Measurements from ENCODE around the gene MCOLN2. TPM values are rescaled to one million over a fixed set of nuclear protein-coding genes. Genes with fewer than 3 reads are reported as not detected.

Gene MCOLN2
- total RNA-seq (2022; extraction: Qiagen RNA extraction; ENCODE audit: low read depth) = 1.7 to 3.1 TPM (median 2.8 TPM) in 5 replicates

DNA sequence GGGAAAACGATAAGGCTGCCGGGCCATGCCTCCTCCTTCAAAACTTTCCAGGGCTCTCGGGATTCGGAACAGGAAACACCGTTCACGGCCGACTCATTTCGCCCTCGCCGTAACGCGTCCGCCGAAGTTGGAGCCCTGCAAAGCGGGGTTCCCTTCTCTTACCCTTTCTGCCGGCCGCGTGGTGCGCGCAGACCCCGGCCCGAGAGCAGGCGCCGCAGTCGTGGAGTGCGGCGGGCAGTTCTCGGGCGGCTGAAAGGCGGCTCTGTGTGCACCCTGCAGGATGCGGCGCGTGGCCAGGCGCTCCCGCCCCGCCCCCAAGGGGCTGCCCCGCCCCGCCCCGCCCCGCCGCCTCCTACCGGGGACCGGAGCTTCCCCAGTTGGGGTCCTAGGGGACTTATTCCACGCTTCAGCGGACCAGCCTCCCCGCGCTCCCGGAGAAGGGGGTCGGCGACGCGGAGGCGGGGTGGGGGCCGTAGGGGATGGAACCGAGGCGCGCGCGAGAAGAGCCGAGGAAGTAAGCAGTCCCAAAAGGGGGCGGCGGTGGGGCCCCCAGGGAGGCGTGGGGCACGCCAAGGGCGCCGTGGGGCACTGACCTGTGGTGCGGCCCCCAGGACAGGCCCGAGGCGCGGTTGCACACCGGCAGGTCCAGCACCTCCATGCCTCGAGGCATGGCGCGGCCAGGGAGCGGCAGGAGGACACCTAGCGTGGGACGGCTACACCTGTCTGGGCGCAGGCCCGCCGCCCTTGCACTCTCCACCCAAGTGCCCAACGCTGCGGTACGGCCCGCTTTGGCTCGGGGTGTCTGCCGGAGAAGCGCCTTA lies at the start of gene MCOLN2:
Gene MCOLN2 (minus strand): TSS at position 268 of the 821 bp plus-strand sequence. CDS start 241 bp downstream, at position 27.

DNA sequence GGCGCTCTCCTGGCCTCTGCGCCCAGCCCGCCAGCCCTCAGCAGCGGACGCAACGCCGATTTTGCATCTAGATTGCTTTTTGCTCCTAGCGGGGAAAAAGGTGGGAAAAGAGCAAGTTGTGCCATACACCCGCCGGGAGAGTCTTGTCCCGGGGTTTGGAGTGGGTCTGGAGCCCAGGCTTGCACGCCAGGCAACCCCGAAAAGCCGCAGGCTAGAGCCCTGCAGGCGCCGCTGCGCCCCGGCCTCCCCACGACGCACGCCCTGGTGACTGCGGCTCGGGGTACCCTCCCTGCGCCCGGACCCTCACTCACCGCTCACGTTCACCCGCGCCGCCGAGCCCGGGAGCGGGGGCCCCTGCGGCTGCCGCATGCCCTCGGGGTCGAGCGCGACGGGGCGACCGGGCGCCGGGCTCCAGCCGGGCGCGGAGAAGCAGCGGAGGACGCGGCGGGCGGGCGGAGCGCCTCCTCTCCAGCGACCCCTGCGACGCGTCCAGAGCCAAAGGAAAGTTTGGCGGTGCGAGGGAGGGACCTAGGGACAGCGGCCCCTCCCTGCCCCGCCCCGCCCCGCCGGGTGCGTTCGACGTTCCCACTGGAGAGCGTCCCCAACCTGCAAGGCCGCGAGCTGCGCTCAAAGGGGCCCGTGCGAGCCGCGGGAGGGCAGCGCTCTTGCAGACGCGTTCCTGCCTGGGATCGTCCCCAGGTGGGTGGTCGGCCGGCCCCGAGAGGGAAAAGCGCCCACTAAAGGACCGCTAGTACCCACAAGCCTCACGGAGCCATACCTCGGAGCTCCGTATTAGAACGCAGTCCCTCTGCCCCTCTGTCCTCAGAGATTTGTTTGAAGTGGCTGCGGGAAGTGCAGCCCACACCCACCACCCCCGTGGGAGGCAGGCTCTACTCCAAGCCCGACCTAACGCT lies 104.0 kb downstream of the MCOLN2 start, which contains the start of gene LPAR3:
Gene LPAR3 (minus strand): TSS at position 502 of the 914 bp plus-strand sequence. CDS start 27,086 bp downstream, outside the sequence.

Other genes with a start within 250 kb of the MCOLN2 start
- gene LPAR3, start 103.9 kb downstream of the MCOLN2 start, total RNA-seq (2022; extraction: Qiagen RNA extraction; ENCODE audit: low read depth) = 0.10 to 0.46 TPM (median 0.32 TPM) in 5 replicates
- gene MCOLN3, start 51.4 kb upstream of the MCOLN2 start, total RNA-seq (2022; extraction: Qiagen RNA extraction; ENCODE audit: low read depth) = 3.4 to 4.5 TPM (median 4.0 TPM) in 5 replicates
- 0.74 to 1.4 TPM (median 1.0 TPM) in 5 replicates for gene SYDE2, start 203.9 kb upstream of the MCOLN2 start, total RNA-seq (2022; extraction: Qiagen RNA extraction; ENCODE audit: low read depth)